Psoas muscle (tissue), 8 donors: ENCODE results near the gene OR52N5. TPM values are rescaled to one million over a fixed set of nuclear protein-coding genes. Genes with fewer than 3 reads are reported as not detected.

Experiments
- ATAC-seq, 4 donors: fragments of 200-7000 bp; cut with Tn5 transposase; one replicate each; pipeline ENCODE4 v1.9.1; 2020; ENCODE audit warnings: moderate library complexity in 3 of 4, mild to moderate bottlenecking in 2 of 4
- DNase-seq, 2 donors: peaks; one replicate each; pipeline ENCODE4 v3.0.0-alpha.2; 2020
- H3K27ac ChIP-seq: fragments of 200-600 bp; one replicate; pipeline ENCODE4 v1.8.0; 2022
- H3K27me3 ChIP-seq, 3 donors: fragments of 200-600 bp in 1 of 3; one replicate each; pipeline versions ENCODE4 v1.6.1 to v1.8.0; 2013 to 2022; ENCODE audit warnings: low read length in 2 of 3, mild to moderate bottlenecking in 2 of 3, moderate library complexity in 1 of 3; ENCODE audit not compliant: insufficient read depth in 3 of 3
- H3K36me3 ChIP-seq, 2 donors: fragments of 200-600 bp in 1 of 2; one replicate each; pipeline versions ENCODE4 v1.6.1 to v1.8.0; 2013 to 2022; ENCODE audit warnings: low read depth in 1 of 2, mild to moderate bottlenecking in 1 of 2, moderate library complexity in 1 of 2; ENCODE audit not compliant: insufficient read depth in 1 of 2
- H3K4me1 ChIP-seq: fragments of 200-600 bp; one replicate; pipeline ENCODE4 v1.8.0; 2022
- H3K4me3 ChIP-seq: fragments of 200-600 bp; one replicate; pipeline ENCODE4 v1.8.0; 2022; ENCODE audit warnings: mild to moderate bottlenecking
- H3K9me3 ChIP-seq: fragments of 200-600 bp; one replicate; pipeline ENCODE4 v1.8.0; 2022
- WGBS, 3 donors: extraction: QIAGEN DNeasy Blood & Tissue Kit; methylation state at CpG; one replicate each; pipeline versions ENCODE4 v1.1.6 to v1.1.7; 2013; 5-methylcytosine and 5-hydroxymethylcytosine counted together
- intact Hi-C, 2 donors: fragments of 100-400 bp; cut with DNase I; formaldehyde crosslinking; loops; one replicate each; pipeline versions ENCODE4 v1.11.0 to v1.14.2; 2022
- polyA plus RNA-seq, 3 donors: library from polyadenylated mRNA; stranded (reverse); fragments of 200-250 nt; gene quantifications; one replicate each; pipeline ENCODE4 v1.2.3, GENCODE V29; 2013
- total RNA-seq, 4 donors: library from RNA; stranded (reverse); fragmentation: NEBNext Ultra II Directional in 2 of 4; extraction: Animal tissue kit (Norgen Biotek cat#: 25700) in 2 of 4; gene quantifications; one replicate each; pipeline versions ENCODE4 v1.2.1 to v1.2.4, GENCODE V29; 2021 to 2023
- TF ChIP-seq, protein P1 (sequence below): fragments of 200-600 bp; IDR thresholded peaks from one replicate; pipeline ENCODE4 v1.8.0; 2022; ENCODE audit warnings: antibody characterized with exemption
- donor health status: healthy with polysubstance abuse.
- donor health status: DM: no; HTN: no; CAD: no; lungs with moderate emphysema.
- donor health status: Bipolar disorder and iron deficiency.
- donor health status: healthy.
- donor health status: DM: yes; HTN: yes; CAD: no.
- donor health status: DM: no; HTN: no; CAD: no.
- donor health status: DM: no; HTN: no; CAD: no.
- donor health status: DM: yes; HTN: yes; CAD: no.

The OR52N5 gene
- total and polyA plus RNA-seq, 7 donors = not detected

- DNase-seq (no peak), ATAC-seq (no peak)
- no peaks in the 10 kb centered on the region for H3K27me3 ChIP-seq
- 72 to 82% (median 77%) methylated on average over 3 of the region's 3 CpGs for WGBS, 3 donors
- H3K27ac ChIP-seq = no peak overlapping the region
- H3K9me3 ChIP-seq = no peaks in the 10 kb centered on the region
- intact Hi-C loops = no loop called here
- H3K36me3 ChIP-seq = no peaks in the 10 kb centered on the region
- no peak overlapping the region for H3K4me3 ChIP-seq
- H3K4me1 ChIP-seq = no peaks in the 10 kb centered on the region
- TF ChIP-seq, protein P1, sequence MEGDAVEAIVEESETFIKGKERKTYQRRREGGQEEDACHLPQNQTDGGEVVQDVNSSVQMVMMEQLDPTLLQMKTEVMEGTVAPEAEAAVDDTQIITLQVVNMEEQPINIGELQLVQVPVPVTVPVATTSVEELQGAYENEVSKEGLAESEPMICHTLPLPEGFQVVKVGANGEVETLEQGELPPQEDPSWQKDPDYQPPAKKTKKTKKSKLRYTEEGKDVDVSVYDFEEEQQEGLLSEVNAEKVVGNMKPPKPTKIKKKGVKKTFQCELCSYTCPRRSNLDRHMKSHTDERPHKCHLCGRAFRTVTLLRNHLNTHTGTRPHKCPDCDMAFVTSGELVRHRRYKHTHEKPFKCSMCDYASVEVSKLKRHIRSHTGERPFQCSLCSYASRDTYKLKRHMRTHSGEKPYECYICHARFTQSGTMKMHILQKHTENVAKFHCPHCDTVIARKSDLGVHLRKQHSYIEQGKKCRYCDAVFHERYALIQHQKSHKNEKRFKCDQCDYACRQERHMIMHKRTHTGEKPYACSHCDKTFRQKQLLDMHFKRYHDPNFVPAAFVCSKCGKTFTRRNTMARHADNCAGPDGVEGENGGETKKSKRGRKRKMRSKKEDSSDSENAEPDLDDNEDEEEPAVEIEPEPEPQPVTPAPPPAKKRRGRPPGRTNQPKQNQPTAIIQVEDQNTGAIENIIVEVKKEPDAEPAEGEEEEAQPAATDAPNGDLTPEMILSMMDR = no peak
Measured at GRCh38 chr11:5749836-5750235, 33.3 kb downstream of the OR52N5 start.

- WGBS, 3 donors = 89 to 91% (median 90%) methylated on average over 3 of the region's 3 CpGs
- no peaks in the 10 kb centered on the region for H3K36me3 ChIP-seq
- H3K4me1 ChIP-seq = no peaks in the 10 kb centered on the region
- DNase-seq (no peak), ATAC-seq (no peak)
- TF ChIP-seq, protein P1 = no peak
- peaks cover 3% of the 10 kb centered on the region for H3K9me3 ChIP-seq
- intact Hi-C loops = no loop called here
- H3K4me3 ChIP-seq = no peak overlapping the region
- H3K27ac ChIP-seq = no peak overlapping the region
- no peaks in the 10 kb centered on the region for H3K27me3 ChIP-seq
Measured at GRCh38 chr11:5746614-5747013, 36.5 kb downstream of the OR52N5 start.

- TF ChIP-seq, protein P1 = no peak
- Histone ChIP-seq H3K4me3 (no peak overlapping the region), H3K36me3 (no peaks in the 10 kb centered on the region), H3K27ac (no peak overlapping the region), H3K27me3 (no peaks in the 10 kb centered on the region), H3K4me1 (no peaks in the 10 kb centered on the region), H3K9me3 (peaks cover 4% of the 10 kb centered on the region)
- ATAC-seq (no peak), DNase-seq (no peak)
- WGBS, 3 donors = 51 to 74% (median 57%) methylated on average over 1 of the region's 1 CpG
- intact Hi-C loops = no loop called here
Measured at GRCh38 chr11:5738431-5738830, 44.7 kb downstream of the OR52N5 start.

DNA sequence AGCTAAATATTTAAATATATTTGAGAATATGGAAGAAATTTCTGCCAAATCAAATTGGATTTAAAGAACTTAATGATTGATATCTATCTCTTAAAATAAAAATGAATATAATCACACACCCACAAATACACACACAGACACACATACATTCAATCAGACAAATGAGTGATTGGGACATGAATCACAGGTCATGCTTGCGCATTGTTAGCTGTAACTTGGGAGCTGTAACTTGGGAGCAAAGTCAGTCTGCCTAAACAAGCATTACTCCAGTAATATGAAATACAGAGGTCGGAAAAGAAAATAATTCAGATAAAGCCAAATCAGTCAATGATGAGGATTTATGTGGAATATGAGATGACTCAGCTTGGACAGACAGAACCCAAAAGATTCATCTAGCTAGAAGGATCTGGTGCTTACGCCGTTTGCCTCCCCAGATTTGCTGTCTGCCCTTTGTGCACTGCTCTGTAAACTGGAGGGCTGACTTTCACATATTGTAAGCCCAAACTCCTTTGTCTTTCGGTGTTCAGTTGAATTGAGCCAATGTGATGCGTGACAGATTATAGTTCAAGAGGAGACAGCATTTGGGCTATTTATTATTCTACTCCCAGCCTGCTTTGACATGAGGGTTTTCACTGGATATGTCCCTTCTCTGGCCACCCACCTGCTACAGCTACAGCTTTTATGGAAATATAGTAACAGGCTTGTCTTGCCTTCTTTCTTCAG lies 45.3 kb downstream of the OR52N5 start:
- intact Hi-C loops = no loop called here
- WGBS, 3 donors = 69 to 75% (median 71%) methylated on average over 6 of the region's 6 CpGs
- ATAC-seq (no peak), DNase-seq (no peak)
- Histone ChIP-seq H3K27ac (no peak overlapping the region), H3K27me3 (no peaks in the 10 kb centered on the region), H3K4me1 (no peaks in the 10 kb centered on the region), H3K36me3 (no peaks in the 10 kb centered on the region), H3K9me3 (peaks cover 4% of the 10 kb centered on the region), H3K4me3 (no peak overlapping the region)
- TF ChIP-seq, protein P1 = no peak

DNA sequence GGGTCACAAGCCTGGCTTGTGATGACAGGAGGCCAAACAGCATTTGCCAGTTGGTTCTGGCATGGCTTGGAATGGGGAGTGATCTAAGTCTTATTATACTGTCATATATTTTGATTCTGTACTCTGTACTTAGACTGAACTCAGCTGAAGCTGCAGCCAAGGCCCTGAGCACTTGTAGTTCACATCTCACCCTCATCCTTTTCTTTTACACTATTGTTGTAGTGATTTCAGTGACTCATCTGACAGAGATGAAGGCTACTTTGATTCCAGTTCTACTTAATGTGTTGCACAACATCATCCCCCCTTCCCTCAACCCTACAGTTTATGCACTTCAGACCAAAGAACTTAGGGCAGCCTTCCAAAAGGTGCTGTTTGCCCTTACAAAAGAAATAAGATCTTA lies 46.1 kb downstream of the OR52N5 start:
- Histone ChIP-seq H3K27ac (no peak overlapping the region), H3K4me1 (no peaks in the 10 kb centered on the region), H3K4me3 (no peak overlapping the region), H3K36me3 (no peaks in the 10 kb centered on the region), H3K27me3 (no peaks in the 10 kb centered on the region), H3K9me3 (peaks cover 4% of the 10 kb centered on the region)
- intact Hi-C loops = no loop called here
- DNase-seq = no peak
- no peak for ATAC-seq
- TF ChIP-seq, protein P1 = no peak
